PFSK-1 (cell line): Measurements from ENCODE around the gene AGBL3.

Source experiments
- POLR2AphosphoS5 ChIP-seq: IDR thresholded peaks from 2 replicates; pipeline ENCODE4 v1.6.1; 2012; ENCODE audit warnings: low read depth, mild to moderate bottlenecking, control low read depth, low read length, moderate library complexity
- TAF1 ChIP-seq: IDR thresholded peaks from 2 replicates; pipeline ENCODE4 v1.6.1; 2012; ENCODE audit warnings: low read length, control low read depth, borderline replicate concordance; ENCODE audit not compliant: insufficient read depth

DNA sequence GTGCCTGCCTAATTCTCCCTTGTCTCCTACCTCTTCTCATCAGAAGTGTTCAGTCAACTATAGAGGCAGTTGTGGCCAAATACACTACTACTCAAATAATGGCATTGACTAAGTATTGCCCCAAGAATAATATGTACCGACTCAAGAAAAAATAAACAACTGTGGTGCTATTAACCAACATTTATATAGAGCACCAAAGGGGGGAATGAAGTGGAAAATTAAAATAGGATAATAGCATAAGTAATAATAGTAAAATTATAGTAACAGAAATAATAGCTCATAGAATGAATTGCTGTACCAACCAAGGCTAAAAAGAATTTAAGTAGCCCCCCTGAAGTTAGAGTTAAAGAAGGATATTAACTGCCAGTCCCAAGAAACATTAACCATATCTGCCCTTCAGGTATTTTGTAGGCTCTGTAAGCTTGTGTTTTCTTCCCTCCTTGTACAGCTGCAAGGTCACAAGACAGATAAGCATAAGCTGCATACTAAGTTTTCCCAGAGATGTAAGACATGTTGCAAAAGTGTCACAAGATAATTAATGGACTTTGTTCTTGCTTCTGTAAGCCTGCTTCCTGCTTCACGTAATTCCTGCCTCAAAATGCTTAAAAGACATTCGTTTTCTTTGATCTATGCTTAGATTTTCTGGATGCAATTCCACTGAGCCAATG lies 195.1 kb downstream of the AGBL3 start:
- TF ChIP-seq POLR2AphosphoS5, result no peak
- TF ChIP-seq TAF1, result no peak
